Measurements from ENCODE around the gene RBMS1.

RBMS1 gene

GRCh38 chr2:160479269-160479668 is 14.3 kb downstream of the RBMS1 start:
- Histone ChIP-seq H3K4me3 (replicated peaks; ENCODE audit: insufficient read depth, low read length) (no peak overlapping the region), H3K27ac (replicated peaks) (no peak overlapping the region), H3K27me3 (ENCODE audit: insufficient read depth, poor library complexity, severe bottlenecking) (peaks cover 4% of the 10 kb centered on the region)
- TF ChIP-seq, protein P1, sequence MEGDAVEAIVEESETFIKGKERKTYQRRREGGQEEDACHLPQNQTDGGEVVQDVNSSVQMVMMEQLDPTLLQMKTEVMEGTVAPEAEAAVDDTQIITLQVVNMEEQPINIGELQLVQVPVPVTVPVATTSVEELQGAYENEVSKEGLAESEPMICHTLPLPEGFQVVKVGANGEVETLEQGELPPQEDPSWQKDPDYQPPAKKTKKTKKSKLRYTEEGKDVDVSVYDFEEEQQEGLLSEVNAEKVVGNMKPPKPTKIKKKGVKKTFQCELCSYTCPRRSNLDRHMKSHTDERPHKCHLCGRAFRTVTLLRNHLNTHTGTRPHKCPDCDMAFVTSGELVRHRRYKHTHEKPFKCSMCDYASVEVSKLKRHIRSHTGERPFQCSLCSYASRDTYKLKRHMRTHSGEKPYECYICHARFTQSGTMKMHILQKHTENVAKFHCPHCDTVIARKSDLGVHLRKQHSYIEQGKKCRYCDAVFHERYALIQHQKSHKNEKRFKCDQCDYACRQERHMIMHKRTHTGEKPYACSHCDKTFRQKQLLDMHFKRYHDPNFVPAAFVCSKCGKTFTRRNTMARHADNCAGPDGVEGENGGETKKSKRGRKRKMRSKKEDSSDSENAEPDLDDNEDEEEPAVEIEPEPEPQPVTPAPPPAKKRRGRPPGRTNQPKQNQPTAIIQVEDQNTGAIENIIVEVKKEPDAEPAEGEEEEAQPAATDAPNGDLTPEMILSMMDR (IDR thresholded peaks at IDR 0.05; ENCODE audit: insufficient read depth, low read length): no peak
- TF ChIP-seq SPI1 (IDR thresholded peaks at IDR 0.05; ENCODE audit: borderline replicate concordance, low read depth): no peak
- TF ChIP-seq, protein P2, sequence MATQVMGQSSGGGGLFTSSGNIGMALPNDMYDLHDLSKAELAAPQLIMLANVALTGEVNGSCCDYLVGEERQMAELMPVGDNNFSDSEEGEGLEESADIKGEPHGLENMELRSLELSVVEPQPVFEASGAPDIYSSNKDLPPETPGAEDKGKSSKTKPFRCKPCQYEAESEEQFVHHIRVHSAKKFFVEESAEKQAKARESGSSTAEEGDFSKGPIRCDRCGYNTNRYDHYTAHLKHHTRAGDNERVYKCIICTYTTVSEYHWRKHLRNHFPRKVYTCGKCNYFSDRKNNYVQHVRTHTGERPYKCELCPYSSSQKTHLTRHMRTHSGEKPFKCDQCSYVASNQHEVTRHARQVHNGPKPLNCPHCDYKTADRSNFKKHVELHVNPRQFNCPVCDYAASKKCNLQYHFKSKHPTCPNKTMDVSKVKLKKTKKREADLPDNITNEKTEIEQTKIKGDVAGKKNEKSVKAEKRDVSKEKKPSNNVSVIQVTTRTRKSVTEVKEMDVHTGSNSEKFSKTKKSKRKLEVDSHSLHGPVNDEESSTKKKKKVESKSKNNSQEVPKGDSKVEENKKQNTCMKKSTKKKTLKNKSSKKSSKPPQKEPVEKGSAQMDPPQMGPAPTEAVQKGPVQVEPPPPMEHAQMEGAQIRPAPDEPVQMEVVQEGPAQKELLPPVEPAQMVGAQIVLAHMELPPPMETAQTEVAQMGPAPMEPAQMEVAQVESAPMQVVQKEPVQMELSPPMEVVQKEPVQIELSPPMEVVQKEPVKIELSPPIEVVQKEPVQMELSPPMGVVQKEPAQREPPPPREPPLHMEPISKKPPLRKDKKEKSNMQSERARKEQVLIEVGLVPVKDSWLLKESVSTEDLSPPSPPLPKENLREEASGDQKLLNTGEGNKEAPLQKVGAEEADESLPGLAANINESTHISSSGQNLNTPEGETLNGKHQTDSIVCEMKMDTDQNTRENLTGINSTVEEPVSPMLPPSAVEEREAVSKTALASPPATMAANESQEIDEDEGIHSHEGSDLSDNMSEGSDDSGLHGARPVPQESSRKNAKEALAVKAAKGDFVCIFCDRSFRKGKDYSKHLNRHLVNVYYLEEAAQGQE (IDR thresholded peaks at IDR 0.05; ENCODE audit: insufficient replicate concordance, low read depth): no peak
- no peak for TF ChIP-seq GABPA (IDR thresholded peaks at IDR 0.05; ENCODE audit: low read depth)
- TF ChIP-seq POLR2AphosphoS5 (IDR thresholded peaks at IDR 0.05; ENCODE audit: low read depth): no peak
- no peak for DNase-seq (ENCODE audit: low read depth in 1 of 2, low spot score in 1 of 2)

- TF ChIP-seq SPI1 (IDR thresholded peaks at IDR 0.05; ENCODE audit: borderline replicate concordance, low read depth) (no peak), POLR2AphosphoS5 (IDR thresholded peaks at IDR 0.05; ENCODE audit: low read depth) (no peak), GABPA (IDR thresholded peaks at IDR 0.05; ENCODE audit: low read depth) (no peak)
- TF ChIP-seq, protein P2 (IDR thresholded peaks at IDR 0.05; ENCODE audit: insufficient replicate concordance, low read depth): no peak
- TF ChIP-seq, protein P1 (IDR thresholded peaks at IDR 0.05; ENCODE audit: insufficient read depth, low read length): no peak
- no peak for DNase-seq (ENCODE audit: low read depth in 1 of 2, low spot score in 1 of 2)
- Histone ChIP-seq H3K27ac (replicated peaks) (no peak overlapping the region), H3K4me3 (replicated peaks; ENCODE audit: insufficient read depth, low read length) (no peak overlapping the region), H3K27me3 (ENCODE audit: insufficient read depth, poor library complexity, severe bottlenecking) (peaks cover 4% of the 10 kb centered on the region)
Measured at GRCh38 chr2:160478660-160479059, 14.9 kb downstream of the RBMS1 start.

DNA sequence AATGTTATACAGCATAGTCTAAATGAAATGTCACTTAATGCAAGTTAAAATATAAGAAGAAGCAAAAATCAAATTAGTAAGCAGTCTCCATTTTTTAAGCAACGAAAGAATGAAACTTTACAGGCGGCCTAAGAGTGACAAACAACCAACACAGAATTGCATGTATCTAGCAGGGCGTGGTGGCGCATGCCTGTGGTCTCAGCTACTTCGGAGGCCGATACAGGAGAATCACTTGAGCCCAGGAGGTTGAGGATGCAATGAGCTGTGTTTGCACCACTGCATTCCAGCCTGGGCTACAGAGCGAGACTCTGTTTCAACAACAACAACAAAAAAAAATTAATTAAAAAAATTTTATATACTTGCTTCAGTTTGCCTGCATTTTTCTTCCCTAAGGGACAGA is 16.6 kb downstream of the RBMS1 start:
- H3K27me3 ChIP-seq (ENCODE audit: insufficient read depth, poor library complexity, severe bottlenecking): peaks cover 4% of the 10 kb centered on the region
- H3K4me3 ChIP-seq (replicated peaks; ENCODE audit: insufficient read depth, low read length): no peak overlapping the region
- H3K27ac ChIP-seq (replicated peaks): no peak overlapping the region
- no peak for TF ChIP-seq GABPA (IDR thresholded peaks at IDR 0.05; ENCODE audit: low read depth)
- TF ChIP-seq, protein P2 (IDR thresholded peaks at IDR 0.05; ENCODE audit: insufficient replicate concordance, low read depth): no peak
- TF ChIP-seq, protein P1 (IDR thresholded peaks at IDR 0.05; ENCODE audit: insufficient read depth, low read length): no peak
- no peak for DNase-seq (ENCODE audit: low read depth in 1 of 2, low spot score in 1 of 2)

All from HL-60 (cell line).